ENCODE measurements around the gene HNRNPA3.

HNRNPA3 gene

GRCh38 chr2:177242121-177242987 lies 29.8 kb downstream of the HNRNPA3 start:
- no peak overlapping the region for H3K4me3 ChIP-seq (ENCODE audit: low read depth, low read length)
- TF ChIP-seq MAX (IDR thresholded peaks at IDR 0.05; ENCODE audit: low read depth, low read length) (peak; percentile 43; the same call in 1 of the 2 replicates), CTCF (IDR thresholded peaks at IDR 0.05; ENCODE audit: low read depth, low read length) (no peak), MYC (IDR thresholded peaks at IDR 0.05; ENCODE audit: low read depth, low read length) (no peak), POLR2A (IDR thresholded peaks at IDR 0.05; ENCODE audit: extremely low read depth, insufficient read length) (no peak)
- DNase-seq (ENCODE audit: low read depth), result no peak

- H3K4me3 ChIP-seq (ENCODE audit: low read depth, low read length), result no peak overlapping the region
- DNase-seq (ENCODE audit: low read depth), result no peak
- TF ChIP-seq MYC (IDR thresholded peaks at IDR 0.05; ENCODE audit: low read depth, low read length) (no peak), CTCF (IDR thresholded peaks at IDR 0.05; ENCODE audit: low read depth, low read length) (no peak), POLR2A (IDR thresholded peaks at IDR 0.05; ENCODE audit: extremely low read depth, insufficient read length) (no peak), MAX (IDR thresholded peaks at IDR 0.05; ENCODE audit: low read depth, low read length) (no peak)
These were observed 30.5 kb downstream of the HNRNPA3 start for GRCh38 chr2:177243073-177243472.

- DNase-seq (ENCODE audit: low read depth), result no peak
- TF ChIP-seq POLR2A (IDR thresholded peaks at IDR 0.05; ENCODE audit: extremely low read depth, insufficient read length) (no peak), MAX (IDR thresholded peaks at IDR 0.05; ENCODE audit: low read depth, low read length) (no peak), MYC (IDR thresholded peaks at IDR 0.05; ENCODE audit: low read depth, low read length) (no peak), CTCF (IDR thresholded peaks at IDR 0.05; ENCODE audit: low read depth, low read length) (no peak)
- H3K4me3 ChIP-seq (ENCODE audit: low read depth, low read length), result no peak overlapping the region
These were observed 30.9 kb downstream of the HNRNPA3 start for GRCh38 chr2:177243476-177243875.

GRCh38 chr2:177244244-177244771 lies 31.7 kb downstream of the HNRNPA3 start:
- H3K4me3 ChIP-seq (ENCODE audit: low read depth, low read length), result no peak overlapping the region
- no peak for TF ChIP-seq CTCF (IDR thresholded peaks at IDR 0.05; ENCODE audit: low read depth, low read length)
- no peak for TF ChIP-seq MAX (IDR thresholded peaks at IDR 0.05; ENCODE audit: low read depth, low read length)
- no peak for TF ChIP-seq POLR2A (IDR thresholded peaks at IDR 0.05; ENCODE audit: extremely low read depth, insufficient read length)
- no peak for TF ChIP-seq MYC (IDR thresholded peaks at IDR 0.05; ENCODE audit: low read depth, low read length)
- DNase-seq (ENCODE audit: low read depth), result no peak

- H3K4me3 ChIP-seq (ENCODE audit: low read depth, low read length), result no peak overlapping the region
- peak; percentile 37 for DNase-seq (ENCODE audit: low read depth)
- TF ChIP-seq MYC (IDR thresholded peaks at IDR 0.05; ENCODE audit: low read depth, low read length) (no peak), MAX (IDR thresholded peaks at IDR 0.05; ENCODE audit: low read depth, low read length) (no peak), POLR2A (IDR thresholded peaks at IDR 0.05; ENCODE audit: extremely low read depth, insufficient read length) (no peak), CTCF (IDR thresholded peaks at IDR 0.05; ENCODE audit: low read depth, low read length) (no peak)
These were observed 32.4 kb downstream of the HNRNPA3 start for GRCh38 chr2:177245010-177245422.

All from NB4 (cell line).